Fibroblast of the aortic adventitia (primary cell): ENCODE measurements around the gene TUT7. TPM values are rescaled to one million over a fixed set of nuclear protein-coding genes. Genes with fewer than 3 reads are reported as not detected.
"Not testable (repeated sequence)": the region's sequence is repeated elsewhere in the genome, so short reads cannot be mapped to it uniquely, and the experiment has no call there.

Experiments
- DNase-seq: peaks from one replicate; pipeline ENCODE4 v3.0.0-alpha.2; 2010; ENCODE audit warnings: low read depth
- H3K4me3 ChIP-seq: 2 replicates; pipeline ENCODE4 v1.5.1; 2011; ENCODE audit warnings: low read depth, mild to moderate bottlenecking, control low read depth, low read length, moderate library complexity
- total RNA-seq: library from RNA; depleted of rRNA; stranded (reverse); fragments of >200 nt; gene quantifications from 2 replicates; pipeline ENCODE4 v1.2.3, GENCODE V29; 2012; ENCODE audit warnings: low replicate concordance
- TF ChIP-seq, protein P1 (sequence below): IDR thresholded peaks from 2 replicates; pipeline ENCODE4 v1.5.1; 2011; ENCODE audit warnings: mild to moderate bottlenecking, low read length, control low read depth, inconsistent platforms; ENCODE audit not compliant: insufficient read depth

Gene TUT7
- total RNA-seq, 1 donor: 44.2 TPM

DNA sequence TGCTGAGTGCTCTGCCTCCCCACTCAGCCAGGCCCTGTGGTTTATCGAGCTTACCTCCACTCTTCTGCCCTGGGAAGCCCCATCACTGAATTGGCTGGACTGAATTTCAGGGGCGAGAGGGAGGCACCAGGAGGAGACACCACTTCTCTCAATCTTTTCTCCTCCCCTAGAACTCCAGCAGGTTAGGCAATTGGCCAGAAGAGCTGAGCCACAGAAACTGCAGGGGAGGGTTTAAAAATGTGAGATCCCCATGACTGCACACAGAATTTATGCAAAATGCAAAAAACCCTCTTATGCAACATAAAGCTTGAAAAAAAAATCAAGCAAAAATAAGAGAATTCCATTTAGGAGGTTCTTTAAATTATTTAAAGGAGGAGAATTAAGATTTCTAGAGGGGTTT lies 29.9 kb downstream of the TUT7 start:
- DNase-seq: peak; percentile 69
- no peak overlapping the region for H3K4me3 ChIP-seq
- TF ChIP-seq, protein P1, sequence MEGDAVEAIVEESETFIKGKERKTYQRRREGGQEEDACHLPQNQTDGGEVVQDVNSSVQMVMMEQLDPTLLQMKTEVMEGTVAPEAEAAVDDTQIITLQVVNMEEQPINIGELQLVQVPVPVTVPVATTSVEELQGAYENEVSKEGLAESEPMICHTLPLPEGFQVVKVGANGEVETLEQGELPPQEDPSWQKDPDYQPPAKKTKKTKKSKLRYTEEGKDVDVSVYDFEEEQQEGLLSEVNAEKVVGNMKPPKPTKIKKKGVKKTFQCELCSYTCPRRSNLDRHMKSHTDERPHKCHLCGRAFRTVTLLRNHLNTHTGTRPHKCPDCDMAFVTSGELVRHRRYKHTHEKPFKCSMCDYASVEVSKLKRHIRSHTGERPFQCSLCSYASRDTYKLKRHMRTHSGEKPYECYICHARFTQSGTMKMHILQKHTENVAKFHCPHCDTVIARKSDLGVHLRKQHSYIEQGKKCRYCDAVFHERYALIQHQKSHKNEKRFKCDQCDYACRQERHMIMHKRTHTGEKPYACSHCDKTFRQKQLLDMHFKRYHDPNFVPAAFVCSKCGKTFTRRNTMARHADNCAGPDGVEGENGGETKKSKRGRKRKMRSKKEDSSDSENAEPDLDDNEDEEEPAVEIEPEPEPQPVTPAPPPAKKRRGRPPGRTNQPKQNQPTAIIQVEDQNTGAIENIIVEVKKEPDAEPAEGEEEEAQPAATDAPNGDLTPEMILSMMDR: no peak

DNA sequence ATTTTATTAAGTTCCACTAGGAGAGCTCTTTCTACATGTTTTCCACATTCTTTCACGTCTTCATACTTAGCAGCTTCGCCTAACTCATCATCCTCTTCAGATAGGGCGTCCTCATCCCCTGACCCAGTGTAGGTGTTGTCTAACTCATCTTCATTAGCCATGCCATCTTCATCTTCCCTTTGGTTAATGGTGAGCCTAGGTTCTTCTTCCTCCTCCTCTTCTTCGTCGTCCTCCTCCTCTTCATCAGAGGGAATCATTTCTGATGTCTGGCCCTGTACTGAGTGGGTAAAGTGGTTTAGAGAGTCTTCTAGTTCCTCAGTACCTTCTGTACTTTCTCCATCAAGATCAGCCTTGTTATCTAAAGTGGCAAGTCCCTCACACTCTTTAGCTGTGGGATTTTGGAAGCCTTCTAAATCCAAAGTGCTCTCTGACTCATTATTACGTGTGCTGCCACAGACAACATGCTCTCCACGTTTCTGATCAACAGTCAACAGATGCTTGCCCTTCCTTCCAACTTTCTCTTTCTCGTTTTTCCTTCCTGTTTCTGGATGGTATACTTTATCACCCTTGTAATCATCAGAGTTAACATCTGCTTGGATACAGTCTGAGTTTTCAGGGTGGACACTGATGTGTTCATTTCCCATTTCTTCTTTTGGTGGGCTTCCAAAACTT lies 31.1 kb downstream of the TUT7 start:
- TF ChIP-seq, protein P1: no peak

GRCh38 chr9:86321373-86321772 lies 32.8 kb downstream of the TUT7 start:
- no peak overlapping the region for H3K4me3 ChIP-seq
- DNase-seq: peak; percentile 97
- TF ChIP-seq, protein P1: no peak

More for the DNA sequence above, 31.1 kb downstream of the TUT7 start:
- peak; percentile 87 for DNase-seq
- no peak overlapping the region for H3K4me3 ChIP-seq

- TF ChIP-seq, protein P1: no peak
- DNase-seq: no peak
- no peak overlapping the region for H3K4me3 ChIP-seq
Observed at GRCh38 chr9:86318187-86318586, 36.0 kb downstream of the TUT7 start.

DNA sequence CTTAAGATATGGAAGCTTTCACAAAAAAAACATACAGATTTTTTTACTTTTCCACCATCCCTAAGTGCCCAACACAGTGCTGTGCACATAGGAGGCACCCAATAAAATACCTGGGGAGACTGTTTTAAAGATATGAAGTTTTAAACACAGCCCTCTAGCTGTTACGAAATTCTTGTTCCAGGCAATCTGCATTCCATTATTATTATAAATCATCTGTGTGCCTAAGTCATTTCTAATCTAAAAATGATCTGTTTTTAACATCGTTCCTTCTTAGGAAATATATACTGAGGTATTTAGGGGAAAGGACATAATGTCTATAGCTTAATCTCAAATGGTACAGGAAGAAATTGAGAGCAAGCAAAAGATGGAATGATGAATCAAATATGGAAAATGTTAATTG lies 39.1 kb downstream of the TUT7 start:
- TF ChIP-seq, protein P1: no peak
- no peak overlapping the region for H3K4me3 ChIP-seq
- DNase-seq: peak; percentile 45

DNA sequence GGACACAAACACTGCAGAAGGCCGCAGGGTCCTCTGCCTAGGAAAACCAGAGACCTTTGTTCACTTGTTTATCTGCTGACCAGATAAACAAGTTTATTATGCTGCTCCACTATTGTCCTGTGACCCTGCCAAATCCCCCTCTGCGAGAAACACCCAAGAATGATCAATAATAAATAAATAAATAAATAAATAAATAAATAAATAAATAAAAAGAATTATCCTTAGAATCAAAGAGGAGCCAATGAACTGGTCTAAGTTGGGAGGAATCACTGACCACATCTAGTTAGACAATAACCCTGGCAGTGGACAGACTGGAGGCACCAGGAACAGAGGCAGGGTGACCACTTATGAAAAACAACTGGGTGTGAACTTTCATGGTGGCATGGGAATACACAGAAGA lies 41.3 kb downstream of the TUT7 start:
- not testable (repeated sequence) for DNase-seq, H3K4me3 ChIP-seq

GRCh38 chr9:86308687-86309086 lies 45.5 kb downstream of the TUT7 start:
- DNase-seq: no peak
- TF ChIP-seq, protein P1: no peak
- no peak overlapping the region for H3K4me3 ChIP-seq
